ENCODE data around the gene UPK1A.

Gene UPK1A

DNA sequence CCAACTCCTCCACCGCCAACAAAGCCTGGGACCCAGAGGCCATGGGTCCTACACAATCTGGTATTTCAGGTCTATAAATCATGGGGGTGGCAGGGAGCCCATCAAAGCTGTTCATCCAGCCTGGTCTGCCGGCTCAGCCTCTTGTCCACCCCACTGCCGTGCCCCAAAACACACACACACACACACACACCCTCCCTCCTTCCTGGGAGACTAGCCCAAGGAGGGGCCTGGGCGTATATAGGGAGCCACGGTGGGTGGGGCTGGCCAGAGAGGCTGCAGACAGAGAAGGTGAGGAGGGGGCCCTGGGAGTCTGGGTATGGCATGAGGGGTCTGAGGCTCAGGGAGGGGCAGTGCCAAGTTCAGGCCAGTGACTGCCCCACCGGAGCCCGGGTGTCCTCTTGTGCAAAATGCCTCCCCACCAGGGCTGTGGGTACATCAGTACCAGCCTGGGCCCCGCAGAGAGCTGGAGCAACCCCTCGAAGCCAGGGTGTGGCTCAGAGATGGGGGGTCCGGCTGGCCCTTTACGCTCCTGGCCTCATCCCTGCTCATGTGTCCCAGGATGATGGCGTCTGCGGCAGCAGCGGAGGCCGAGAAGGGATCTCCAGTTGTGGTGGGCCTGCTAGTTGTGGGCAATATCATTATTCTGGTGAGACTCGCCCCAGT is at the start of gene UPK1A:
UPK1A (plus strand) TSS at position 267 of the 663 bp plus-strand sequence; CDS start at position 563, 296 bp downstream.
- DNase-seq, result no peak

DNA sequence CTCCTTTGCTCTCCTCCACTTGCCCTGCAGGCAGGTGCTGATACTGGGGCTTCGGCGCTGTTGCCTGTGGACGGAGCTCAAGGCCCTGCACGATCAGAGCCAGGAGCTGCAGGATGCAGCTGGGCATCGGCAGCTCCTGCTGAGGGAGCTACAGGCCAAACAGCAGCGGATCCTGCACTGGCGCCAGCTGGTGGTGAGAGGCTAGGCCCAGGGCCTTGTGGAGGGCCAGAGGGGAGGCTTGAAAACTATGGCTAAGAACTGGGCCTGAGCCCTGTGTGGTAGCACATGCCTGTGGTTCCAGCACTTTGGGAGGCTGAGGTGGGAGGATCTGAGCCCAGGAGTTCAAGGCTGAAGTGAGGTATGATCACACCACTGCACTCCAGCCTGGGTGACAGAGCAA is 47.5 kb upstream of the UPK1A start:
- no peak for DNase-seq

GRCh38 chr19:35619290-35619923 is 46.9 kb upstream of the UPK1A start:
- DNase-seq, result no peak

GRCh38 chr19:35620001-35620400 is 46.3 kb upstream of the UPK1A start:
- DNase-seq, result no peak

- no peak for DNase-seq
Observed at GRCh38 chr19:35621708-35622107, 44.6 kb upstream of the UPK1A start.

DNA sequence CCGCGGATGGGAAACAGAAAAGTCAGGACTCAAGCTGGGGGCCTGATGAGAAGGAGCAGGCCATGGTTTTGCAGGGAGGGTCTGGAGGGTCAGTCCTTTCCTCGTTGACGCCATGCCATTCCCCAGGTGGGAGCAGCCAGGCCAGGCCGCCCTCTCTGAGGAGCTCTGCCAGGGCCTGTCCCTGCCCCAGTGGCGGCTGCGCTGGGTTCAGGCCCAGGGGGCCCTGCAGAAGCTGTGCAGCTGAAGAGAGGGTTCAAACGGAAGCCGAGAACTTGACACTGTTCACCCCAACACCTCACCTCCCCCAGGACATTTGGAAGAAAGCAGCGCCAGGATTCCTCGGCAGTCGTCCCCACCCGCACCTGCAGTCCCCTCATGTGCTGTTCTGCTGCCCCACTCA is 43.6 kb upstream of the UPK1A start:
- DNase-seq, result no peak

DNA sequence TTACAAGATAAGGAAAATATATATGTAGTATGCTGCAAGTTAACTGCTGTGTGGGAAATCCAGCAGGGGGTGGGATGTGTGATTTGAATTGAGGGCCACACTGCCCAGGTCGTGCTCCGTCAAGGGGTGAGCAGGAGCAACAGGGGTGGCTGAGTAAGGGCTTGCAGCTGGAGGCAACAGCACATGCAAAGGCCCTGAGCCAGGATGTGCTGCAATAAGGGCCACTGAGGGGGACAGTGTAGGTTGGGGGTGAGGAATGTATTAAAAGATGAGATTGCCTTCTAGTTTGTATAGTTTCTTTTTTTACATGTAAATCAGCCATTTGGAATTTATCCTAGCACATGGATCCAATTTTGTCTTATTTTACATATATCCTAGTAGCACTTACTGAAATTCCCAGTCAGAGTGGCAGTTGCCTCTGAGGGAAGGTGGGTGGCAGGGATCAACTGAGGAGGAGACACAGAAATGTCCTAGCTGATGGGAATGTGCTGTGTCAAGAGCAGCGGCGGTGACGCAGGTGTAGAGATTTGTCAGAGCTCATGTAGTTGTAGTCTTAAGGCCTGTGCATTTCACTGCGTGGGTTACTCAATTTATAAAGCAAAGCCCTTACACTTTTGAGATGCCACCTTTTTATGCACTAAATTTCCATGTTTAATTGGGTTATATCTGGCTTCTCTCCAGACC is 42.8 kb upstream of the UPK1A start:
- no peak for DNase-seq

GRCh38 chr19:35628264-35628564 is 38.1 kb upstream of the UPK1A start:
- no peak for DNase-seq

DNA sequence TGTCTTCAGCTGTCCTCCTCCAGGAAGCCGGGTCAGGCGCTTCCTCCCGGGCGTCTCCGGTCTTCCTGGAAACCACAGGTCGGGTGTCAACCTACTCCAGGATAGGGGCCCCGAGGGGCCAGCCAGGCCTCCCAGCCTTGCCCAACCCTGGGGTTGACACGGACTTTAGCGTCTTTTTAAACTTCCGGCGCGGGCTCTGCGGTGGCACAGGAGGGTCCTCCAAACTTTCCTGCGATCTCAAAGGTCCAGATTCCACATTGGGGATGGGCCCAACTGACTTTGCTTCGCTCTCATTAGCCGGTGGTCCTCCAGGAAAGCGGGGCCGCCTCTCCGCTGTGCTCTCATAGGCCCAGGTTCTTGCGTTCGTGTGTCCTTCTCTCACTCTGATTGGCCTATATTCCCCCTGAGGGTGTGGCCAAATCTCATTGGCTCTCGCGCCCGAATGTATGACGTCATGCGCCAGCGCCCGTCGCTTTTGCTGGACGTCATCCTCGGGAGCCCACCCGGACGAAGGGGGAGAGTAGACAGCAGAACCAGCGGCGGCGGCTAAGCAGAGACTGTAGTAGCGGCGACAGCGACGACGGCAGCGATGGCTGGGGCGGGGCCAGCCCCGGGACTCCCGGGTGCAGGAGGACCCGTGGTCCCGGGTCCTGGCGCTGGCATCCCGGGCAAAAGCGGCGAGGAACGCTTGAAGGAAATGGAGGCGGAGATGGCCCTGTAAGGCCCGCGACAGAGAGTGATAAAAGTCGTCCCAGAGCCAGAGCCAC is 37.6 kb upstream of the UPK1A start, which contains the start of gene RBM42:
RBM42 (plus strand) TSS at position 472 of the 767 bp plus-strand sequence; CDS start at position 590, 118 bp downstream.
- DNase-seq, result peak; percentile 94 to 97 (median 96)

- peak in 1 of 6 experiments; percentile 28 for DNase-seq
Observed at GRCh38 chr19:35629332-35629633, 37.0 kb upstream of the UPK1A start.

GRCh38 chr19:35633727-35634440 is 32.4 kb upstream of the UPK1A start:
- no peak for DNase-seq

DNA sequence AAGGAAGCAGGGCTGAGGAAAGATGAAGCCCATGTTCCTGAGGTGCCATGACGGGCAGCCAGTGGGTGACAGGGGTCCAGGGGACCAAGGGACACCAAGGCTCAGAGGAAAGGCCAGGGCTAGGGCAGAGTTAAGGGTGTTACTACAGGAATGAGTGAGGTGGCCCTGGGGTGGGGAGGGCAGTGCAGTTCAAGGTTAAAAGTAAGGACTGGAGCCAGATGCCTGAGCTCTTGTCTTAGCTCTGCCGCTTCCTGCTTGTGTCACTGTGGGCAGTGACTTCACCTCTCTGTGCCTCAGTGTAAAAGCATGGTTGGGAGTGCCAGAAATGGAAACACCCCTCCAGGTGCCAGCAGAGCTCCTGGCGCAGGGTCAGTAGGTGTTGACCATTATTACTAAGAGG is 29.7 kb upstream of the UPK1A start:
- DNase-seq, result no peak

- DNase-seq, result no peak
Observed at GRCh38 chr19:35637165-35637564, 29.2 kb upstream of the UPK1A start.

GRCh38 chr19:35639321-35639639 is 27.0 kb upstream of the UPK1A start:
- no peak for DNase-seq

DNA sequence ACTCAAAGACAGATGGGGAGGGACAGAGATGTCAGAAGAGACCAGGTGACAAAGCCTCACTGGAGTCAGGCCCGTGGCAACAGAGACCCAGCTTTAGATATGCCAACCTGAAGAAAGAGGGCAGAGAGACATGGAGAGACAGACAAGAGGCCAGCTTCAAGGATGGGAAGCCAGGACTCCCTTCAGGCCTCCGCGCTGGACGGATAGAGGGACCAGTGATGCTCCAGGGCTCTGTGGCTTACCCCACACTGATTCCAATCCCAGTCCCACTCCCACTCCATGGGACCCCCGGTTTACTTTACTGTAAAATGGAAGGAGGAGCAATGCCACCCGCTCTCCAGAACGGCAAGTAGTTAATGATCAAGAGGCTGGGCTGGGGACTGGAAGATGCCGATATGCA is 26.5 kb upstream of the UPK1A start:
- no peak for DNase-seq

- DNase-seq, result peak in 4 of 6 experiments; percentile 5 to 43 (median 14)
Observed at GRCh38 chr19:35641515-35642151, 24.7 kb upstream of the UPK1A start, which contains the start of gene ETV2. Gene ETV2, plus strand, starts transcription at chr19:35641745. Its CDS starts 716 bp downstream, at chr19:35642461.

GRCh38 chr19:35642312-35642711 is 24.0 kb upstream of the UPK1A start:
- no peak for DNase-seq

DNA sequence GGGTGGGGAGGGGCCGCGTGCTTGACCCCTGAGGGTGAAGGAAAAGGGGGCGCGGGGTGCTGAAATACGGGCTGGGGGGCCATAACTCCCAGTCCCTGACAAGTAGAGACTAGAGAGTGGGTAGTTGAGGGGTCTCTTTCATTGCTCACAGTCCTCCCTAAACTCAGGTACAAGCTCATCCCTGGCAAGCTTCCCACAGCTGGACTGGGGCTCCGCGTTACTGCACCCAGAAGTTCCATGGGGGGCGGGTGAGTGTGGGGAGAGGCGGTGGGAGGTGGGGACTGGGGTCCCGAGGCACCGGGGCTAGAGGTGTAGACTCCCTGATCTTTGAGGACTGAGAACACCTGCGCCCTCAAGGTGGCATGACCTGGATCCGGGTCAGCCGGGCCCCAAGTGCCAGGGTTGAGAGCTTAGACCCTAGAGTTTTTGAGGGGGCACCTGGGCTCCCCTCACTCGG is 23.5 kb upstream of the UPK1A start:
- no peak for DNase-seq

GRCh38 chr19:35643255-35644205 is 22.8 kb upstream of the UPK1A start:
- peak; percentile 63 to 94 (median 82) for DNase-seq

- peak; percentile 88 to 94 (median 90) for DNase-seq
Observed at GRCh38 chr19:35644206-35644986, 21.9 kb upstream of the UPK1A start.

Data from stimulated activated naive CD4-positive, alpha-beta T cell (primary cell).